Measurements from ENCODE around the gene PDHX. TPM values are rescaled to one million over a fixed set of nuclear protein-coding genes. Genes with fewer than 3 reads are reported as not detected.

Gene PDHX
- total and polyA plus RNA-seq, 2 of the 4 experiments (the other 2 are of a cell fraction): 19.8 to 26.7 TPM

- no peak overlapping the region for H4K91ac ChIP-seq (ENCODE audit: insufficient read depth, low read depth, low read length)
- H3K4me3 ChIP-seq (ENCODE audit: insufficient read depth, low read depth, low read length): no peak overlapping the region
- H3K4me2 ChIP-seq (ENCODE audit: low read depth, low read length): no peak overlapping the region
- TF ChIP-seq CHD1 (IDR thresholded peaks at IDR 0.05; ENCODE audit: low read depth, low read length) (no peak), RAD21 (IDR thresholded peaks at IDR 0.05; ENCODE audit: low read length) (no peak), CTCF (conservative IDR thresholded peaks at IDR 0.05; ENCODE audit: low read depth, low read length) (no peak), RCOR1 (IDR thresholded peaks at IDR 0.05; ENCODE audit: insufficient replicate concordance, low read length) (no peak), SMC3 (IDR thresholded peaks at IDR 0.05; ENCODE audit: low read depth, low read length) (no peak), NFE2L2 (IDR thresholded peaks at IDR 0.05; ENCODE audit: low read depth, low read length) (no peak), FOS (IDR thresholded peaks at IDR 0.05; ENCODE audit: low read depth, low read length) (no peak), MAFK (IDR thresholded peaks at IDR 0.05; ENCODE audit: low read depth, low read length) (no peak), POLR2A (IDR thresholded peaks at IDR 0.05; ENCODE audit: low read depth, low read length) (no peak), RFX5 (IDR thresholded peaks at IDR 0.05; ENCODE audit: low read depth, low read length) (no peak), ELK1 (IDR thresholded peaks at IDR 0.05; ENCODE audit: borderline replicate concordance, low read depth, low read length) (no peak)
- no peak overlapping the region for H2AK9ac ChIP-seq (replicated peaks; ENCODE audit: low read depth, low read length, poor library complexity)
- H3K14ac ChIP-seq (replicated peaks; ENCODE audit: low read depth, low read length): peak overlapping the region; percentile 71; the same call in 1 of the 2 replicates
- H3K36me3 ChIP-seq (ENCODE audit: control insufficient read depth, insufficient read depth, low read length): peaks cover 3% of the 10 kb centered on the region
- H3K9ac ChIP-seq (ENCODE audit: low read depth, low read length): peak overlapping the region; percentile 1; the same call in 1 of the 2 replicates
- H3K9me3 ChIP-seq (ENCODE audit: control insufficient read depth, insufficient read depth, low read length): no peaks in the 10 kb centered on the region
- H3K4ac ChIP-seq (ENCODE audit: low read depth, low read length): peak overlapping the region; percentile 64
- no TSS peak for BruUV-seq (replicated peaks)
- H2BK15ac ChIP-seq (ENCODE audit: low read depth, low read length): peak overlapping the region; percentile 47; the same call in 1 of the 3 replicates
- peaks cover 3% of the 10 kb centered on the region for H3K9me1 ChIP-seq (ENCODE audit: insufficient read depth, low read length)
- peaks cover 0 to 22% of the 10 kb centered on the region in 2 experiments; a peak in 3 of 4 replicates for H3K79me1 ChIP-seq (ENCODE audit: low read depth in 1 of 2, low read length in 2 of 2)
- DNase-seq (no peak), ATAC-seq (ENCODE audit: low read depth) (no peak)
- ChIA-PET POLR2A (ENCODE audit: unreplicated experiment) (no interaction called here), CTCF (interaction anchor here (0.6 kb wide), 1 partner anchor 196 kb away, joined by 3 read pairs; no protein-coding TSS in a partner anchor)
- peak overlapping the region; percentile 33; the same call in 1 of the 2 replicates for H3K27ac ChIP-seq (ENCODE audit: insufficient read depth, low read length)
- in situ Hi-C loops (cut with MboI; ENCODE audit: low sequenced_read_pairs): loop anchor here (5.0 to 10.0 kb wide), 2 partner anchors 147 to 380 kb away; no protein-coding TSS in a partner anchor
- 0 out of 2 replicates have a peak overlapping the region, but pooled peaks have one; percentile 7 for H3K18ac ChIP-seq (ENCODE audit: low read depth, low read length)
- H4K8ac ChIP-seq (ENCODE audit: low read depth in 2 of 2, low read length in 2 of 2): peak overlapping the region in 1 of 2 experiments; percentile 42; a peak in 1 of 4 replicates
- no peak overlapping the region for H3K56ac ChIP-seq (ENCODE audit: extremely low read depth, insufficient read depth, low read length)
- intact Hi-C loops (cut with micrococcal nuclease): loop anchor here (5.0 to 10.0 kb wide), 2 partner anchors 68 to 410 kb away; no protein-coding TSS in a partner anchor
- dilution Hi-C loops (cut with HindIII; ENCODE audit: low sequenced_read_pairs, unreplicated experiment): no loop called here
- no peaks in the 10 kb centered on the region for H3K27me3 ChIP-seq (ENCODE audit: control insufficient read depth, insufficient read depth, low read length)
- peaks cover 2% of the 10 kb centered on the region for H3K4me1 ChIP-seq (ENCODE audit: control insufficient read depth, insufficient read depth, low read length)
- no peak overlapping the region for H2BK5ac ChIP-seq (ENCODE audit: low read depth, low read length, poor library complexity, severe bottlenecking)
- no peak overlapping the region for H2AFZ ChIP-seq (replicated peaks; ENCODE audit: low read length, poor library complexity)
- WGBS, 2 experiments (ENCODE audit: extremely low coverage in 2 of 2, insufficient read length in 1 of 2): 93% methylated on average over 2 of the region's 9 CpGs; no CpG with 5 or more reads in 1 of the 2 experiments
- H2BK120ac ChIP-seq (ENCODE audit: low read depth, low read length): peak overlapping the region; percentile 28; the same call in 1 of the 2 replicates
- H3K23ac ChIP-seq (ENCODE audit: low read depth, low read length): no peak overlapping the region
- H4K20me1 ChIP-seq (ENCODE audit: insufficient read depth, low read length): no peaks in the 10 kb centered on the region
- no peak overlapping the region for H4K5ac ChIP-seq (ENCODE audit: low read depth, low read length)
- peak overlapping the region; percentile 13; the same call in 1 of the 2 replicates for H2BK20ac ChIP-seq (ENCODE audit: low read depth, low read length)
- peak overlapping the region; percentile 93 for H2AK5ac ChIP-seq (ENCODE audit: low read depth, low read length)
Measured at GRCh38 chr11:34994854-34995253, 78.4 kb downstream of the PDHX start.
